Breast epithelium (tissue), 4 donors: ENCODE measurements around the gene PADI2. TPM values are rescaled to one million over a fixed set of nuclear protein-coding genes. Genes with fewer than 3 reads are reported as not detected.
A peak's percentile ranks its signal among the peaks of the same experiment; 100 is the strongest.

Experiments
- DNase-seq, 2 donors: peaks; one replicate each; pipeline ENCODE4 v3.0.0-alpha.2; 2019; ENCODE audit warnings: low spot score in 2 of 2
- H3K27ac ChIP-seq, 2 donors: fragments of 200-600 bp; sonication (generic) in 1 of 2; one replicate each; pipeline ENCODE4 v1.5.1; 2016 to 2019; ENCODE audit warnings: mild to moderate bottlenecking in 1 of 2
- H3K27me3 ChIP-seq, 2 donors: fragments of 200-600 bp; sonication (generic) in 1 of 2; one replicate each; pipeline versions ENCODE4 v1.5.1 to v1.6.0; 2017 to 2019; ENCODE audit warnings: control low read depth in 1 of 2, mild to moderate bottlenecking in 1 of 2
- H3K36me3 ChIP-seq: fragments of 200-600 bp; one replicate; pipeline ENCODE4 v1.5.1; 2019
- H3K4me1 ChIP-seq, 2 donors: fragments of 200-600 bp; sonication (generic); one replicate each; pipeline ENCODE4 v1.5.1; 2016 to 2019; ENCODE audit warnings: control low read depth in 1 of 2
- H3K4me3 ChIP-seq, 3 donors: fragments of 200-600 bp; sonication (generic); 1 replicate in 2 of 3; 2 replicates in 1 of 3; pipeline ENCODE4 v1.5.1; 2016 to 2019; ENCODE audit warnings: mild to moderate bottlenecking in 3 of 3, moderate library complexity in 2 of 3
- H3K9me3 ChIP-seq, 2 donors: fragments of 200-600 bp; sonication (generic) in 1 of 2; one replicate each; pipeline ENCODE4 v1.5.1; 2016 to 2019; ENCODE audit warnings: control low read depth in 1 of 2
- POLR2A ChIP-seq: fragments of 450-650 bp; IDR thresholded peaks from one replicate; pipeline ENCODE4 v1.6.1; 2016; ENCODE audit warnings: antibody characterized with exemption, mild to moderate bottlenecking, moderate library complexity
- POLR2AphosphoS5 ChIP-seq, 3 donors: sonication (generic); formaldehyde crosslinking; IDR thresholded peaks; one replicate each; pipeline ENCODE4 v1.6.1; 2017; ENCODE audit warnings: antibody characterized with exemption in 3 of 3
- intact Hi-C: fragments of 100-400 bp; cut with DNase I; formaldehyde crosslinking; loops from one replicate; pipeline ENCODE4 v1.15.1; 2023; ENCODE audit warnings: low total_unique reads
- total RNA-seq, 3 donors: library from RNA; depleted of rRNA; stranded (reverse); fragments of >200 nt; gene quantifications; one replicate each; pipeline ENCODE4 v1.1.0, GENCODE V29; 2016
- TF ChIP-seq, protein P1 (sequence below), 3 donors: fragments of 450-650 bp; IDR thresholded peaks; one replicate each; pipeline ENCODE4 v1.5.1; 2016 to 2017; ENCODE audit warnings: antibody characterized with exemption in 3 of 3, mild to moderate bottlenecking in 3 of 3, moderate library complexity in 3 of 3

PADI2 gene
- total RNA-seq, 3 donors from 2014 or later = 0.32 to 29.4 (median 9.2) TPM

DNA sequence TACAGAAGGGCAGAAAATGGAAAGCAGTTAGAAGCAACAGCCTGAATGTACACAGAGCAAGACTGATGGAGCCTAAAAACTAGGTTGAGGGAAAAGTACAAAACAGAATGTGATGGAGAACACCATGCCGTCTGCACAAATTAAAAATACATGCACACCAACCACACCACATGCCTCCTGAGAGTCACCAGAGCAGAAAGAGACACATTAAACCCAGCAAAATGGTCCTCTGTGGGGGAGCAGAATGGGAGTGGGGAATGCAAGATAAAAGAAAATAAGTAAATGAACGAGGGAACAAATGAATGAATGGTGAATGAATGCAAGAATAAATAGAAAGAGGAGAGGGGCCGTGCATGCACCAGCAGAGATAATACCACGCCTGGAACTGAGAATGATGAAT, 24.1 kb downstream of the PADI2 start:
- Histone ChIP-seq H3K4me1 (peaks cover 5 to 11% of the 10 kb centered on the region in 2 donors), H3K9me3 (no peaks in the 10 kb centered on the region), H3K27ac (no peak overlapping the region), H3K27me3 (no peaks in the 10 kb centered on the region), H3K36me3 (no peaks in the 10 kb centered on the region), H3K4me3 (no peak overlapping the region)
- TF ChIP-seq POLR2A = no peak
- TF ChIP-seq, protein P1, sequence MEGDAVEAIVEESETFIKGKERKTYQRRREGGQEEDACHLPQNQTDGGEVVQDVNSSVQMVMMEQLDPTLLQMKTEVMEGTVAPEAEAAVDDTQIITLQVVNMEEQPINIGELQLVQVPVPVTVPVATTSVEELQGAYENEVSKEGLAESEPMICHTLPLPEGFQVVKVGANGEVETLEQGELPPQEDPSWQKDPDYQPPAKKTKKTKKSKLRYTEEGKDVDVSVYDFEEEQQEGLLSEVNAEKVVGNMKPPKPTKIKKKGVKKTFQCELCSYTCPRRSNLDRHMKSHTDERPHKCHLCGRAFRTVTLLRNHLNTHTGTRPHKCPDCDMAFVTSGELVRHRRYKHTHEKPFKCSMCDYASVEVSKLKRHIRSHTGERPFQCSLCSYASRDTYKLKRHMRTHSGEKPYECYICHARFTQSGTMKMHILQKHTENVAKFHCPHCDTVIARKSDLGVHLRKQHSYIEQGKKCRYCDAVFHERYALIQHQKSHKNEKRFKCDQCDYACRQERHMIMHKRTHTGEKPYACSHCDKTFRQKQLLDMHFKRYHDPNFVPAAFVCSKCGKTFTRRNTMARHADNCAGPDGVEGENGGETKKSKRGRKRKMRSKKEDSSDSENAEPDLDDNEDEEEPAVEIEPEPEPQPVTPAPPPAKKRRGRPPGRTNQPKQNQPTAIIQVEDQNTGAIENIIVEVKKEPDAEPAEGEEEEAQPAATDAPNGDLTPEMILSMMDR (IDR thresholded peaks at IDR 0.05) = no peak
- TF ChIP-seq POLR2AphosphoS5 (IDR thresholded peaks at IDR 0.05) = no peak
- no peak for DNase-seq
- intact Hi-C loops = no loop called here

DNA sequence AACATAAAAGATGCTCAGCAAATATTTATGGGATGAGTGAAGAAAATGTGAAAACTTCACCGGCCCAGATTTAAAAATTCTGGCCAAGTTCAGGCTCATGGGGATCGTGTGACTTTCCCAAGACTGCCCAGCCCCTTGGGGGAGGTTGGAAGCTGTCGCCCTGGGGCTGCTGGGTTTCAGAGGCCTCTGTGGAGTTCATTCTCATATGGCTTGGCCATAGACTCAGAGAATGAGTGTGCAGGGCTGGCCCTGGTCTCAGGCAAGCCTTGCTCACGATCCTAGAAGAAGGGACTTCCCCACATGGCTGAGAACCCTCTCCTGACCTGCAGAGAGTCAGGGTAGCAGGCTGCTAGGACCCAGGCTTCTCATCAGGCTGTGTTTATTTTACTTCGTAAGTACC, 24.6 kb downstream of the PADI2 start:
- Histone ChIP-seq H3K36me3 (no peaks in the 10 kb centered on the region), H3K9me3 (no peaks in the 10 kb centered on the region), H3K27me3 (no peaks in the 10 kb centered on the region), H3K27ac (peak overlapping the region; percentile 19 to 22), H3K4me3 (no peak overlapping the region), H3K4me1 (peaks cover 5 to 11% of the 10 kb centered on the region in 2 donors)
- DNase-seq = no peak
- TF ChIP-seq, protein P1 (IDR thresholded peaks at IDR 0.05) = no peak
- intact Hi-C loops = no loop called here

DNA sequence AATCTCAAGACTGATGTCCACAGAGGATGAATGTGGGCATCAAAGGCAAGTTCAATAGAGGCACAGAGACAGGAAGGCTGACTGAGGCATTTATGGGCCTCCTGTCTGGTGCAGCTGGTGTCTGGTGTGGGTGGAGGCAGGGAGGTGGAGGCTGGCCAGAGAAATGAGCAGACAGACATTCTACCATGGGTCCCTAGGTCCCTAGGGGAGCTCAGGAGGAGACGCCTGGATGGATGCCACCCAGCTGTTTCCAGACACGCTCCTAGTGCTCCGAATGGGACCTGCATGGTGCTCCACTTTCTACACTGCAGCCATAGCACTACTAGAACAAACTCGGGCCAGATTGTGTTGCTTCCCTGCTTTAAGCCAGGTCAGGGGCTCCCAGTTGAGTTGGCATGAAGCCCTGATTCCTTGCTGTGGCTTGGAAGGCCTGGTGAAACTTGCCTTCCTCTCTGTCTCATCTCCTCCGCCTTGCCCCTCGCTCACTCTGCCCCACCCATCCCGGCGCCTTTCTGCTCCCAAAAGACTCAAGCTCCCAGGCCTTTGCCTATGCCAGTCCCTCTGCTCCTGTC, 25.3 kb downstream of the PADI2 start:
- TF ChIP-seq, protein P1 (IDR thresholded peaks at IDR 0.05) = no peak
- TF ChIP-seq POLR2AphosphoS5 (IDR thresholded peaks at IDR 0.05) (no peak), POLR2A (no peak)
- Histone ChIP-seq H3K4me1 (peaks cover 5 to 11% of the 10 kb centered on the region in 2 donors), H3K27ac (peak overlapping the region; percentile 19 to 22), H3K9me3 (no peaks in the 10 kb centered on the region), H3K27me3 (no peaks in the 10 kb centered on the region), H3K4me3 (no peak overlapping the region), H3K36me3 (no peaks in the 10 kb centered on the region)
- intact Hi-C loops = no loop called here
- DNase-seq = no peak

DNA sequence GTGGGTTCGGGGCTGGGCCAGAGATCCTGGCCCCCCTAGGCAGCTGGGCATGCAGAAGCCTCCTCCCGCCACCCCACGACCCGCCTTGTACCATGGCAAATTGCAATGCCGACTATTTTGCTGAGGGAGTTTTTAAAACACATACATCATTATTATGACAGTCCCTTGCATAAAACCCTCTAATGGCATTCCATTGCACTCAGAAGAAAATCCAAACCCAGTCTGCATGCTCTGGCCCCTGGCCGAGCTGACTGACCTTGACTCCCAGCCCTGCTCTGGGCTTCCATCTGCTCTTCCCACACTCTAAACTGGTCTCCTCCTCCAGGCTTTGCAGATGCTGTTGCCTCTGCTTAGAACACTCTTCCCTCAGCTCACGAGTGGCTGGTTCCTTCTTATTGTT, 28.0 kb downstream of the PADI2 start:
- H3K4me3 ChIP-seq = no peak overlapping the region
- no peak for TF ChIP-seq POLR2A
- TF ChIP-seq, protein P1 (IDR thresholded peaks at IDR 0.05) = no peak
- no peak for TF ChIP-seq POLR2AphosphoS5 (IDR thresholded peaks at IDR 0.05)
- DNase-seq = no peak
- no peaks in the 10 kb centered on the region for H3K9me3 ChIP-seq
- H3K27me3 ChIP-seq = no peaks in the 10 kb centered on the region
- intact Hi-C loops = no loop called here
- H3K27ac ChIP-seq = peak overlapping the region; percentile 33 to 80
- H3K4me1 ChIP-seq = no peaks in the 10 kb centered on the region
- no peaks in the 10 kb centered on the region for H3K36me3 ChIP-seq

DNA sequence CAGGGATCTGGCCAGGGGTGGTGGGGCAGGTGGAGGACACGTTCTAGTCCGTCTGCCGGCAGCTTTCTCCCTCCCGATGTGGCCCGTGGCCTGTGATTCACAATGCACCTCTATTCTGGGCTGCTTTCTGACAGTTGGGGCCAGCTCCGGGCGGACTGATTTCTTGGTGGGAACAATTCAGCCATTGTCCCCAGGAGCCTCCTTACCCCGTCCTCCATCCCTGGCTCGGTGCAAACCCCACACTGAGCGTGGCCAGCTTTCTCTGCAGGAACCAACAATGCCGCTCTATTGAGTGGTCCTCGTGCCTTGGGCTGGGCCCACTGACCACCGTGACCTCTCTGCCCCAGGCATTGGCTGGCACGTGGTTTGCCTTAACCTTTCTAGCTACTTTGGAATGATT, 29.7 kb downstream of the PADI2 start:
- no peaks in the 10 kb centered on the region for H3K27me3 ChIP-seq
- TF ChIP-seq POLR2A (no peak), POLR2AphosphoS5 (IDR thresholded peaks at IDR 0.05) (no peak)
- TF ChIP-seq, protein P1 (IDR thresholded peaks at IDR 0.05) = no peak
- H3K36me3 ChIP-seq = no peaks in the 10 kb centered on the region
- H3K4me3 ChIP-seq = no peak overlapping the region
- DNase-seq = peak in 1 of 2 donors; percentile 37
- peak overlapping the region; percentile 68 to 80 for H3K27ac ChIP-seq
- intact Hi-C loops = no loop called here
- H3K4me1 ChIP-seq = no peaks in the 10 kb centered on the region
- H3K9me3 ChIP-seq = no peaks in the 10 kb centered on the region
